HG02884 (cell line): ENCODE results near the gene MISFA.
"Not testable (repeated sequence)": the region's sequence is repeated elsewhere in the genome, so short reads cannot be mapped to it uniquely, and the experiment has no call there.

ENCODE experiments used
- ATAC-seq: cut with Tn5 transposase; IDR thresholded peaks from one replicate; pipeline ENCODE4 v1.9.1; 2021; ENCODE audit warnings: mild to moderate bottlenecking, moderate library complexity; ENCODE audit not compliant: unreplicated experiment

MISFA gene

GRCh38 chr11:18599739-18600230, at the start of gene MISFA:
TSS of gene MISFA (plus strand) at chr11:18599789. CDS start at chr11:18599929, 140 bp downstream.
- no peak for ATAC-seq

GRCh38 chr11:18563090-18563730, 36.4 kb upstream of the MISFA start:
- no peak for ATAC-seq

GRCh38 chr11:18564149-18564548, 35.4 kb upstream of the MISFA start:
- no peak for ATAC-seq

GRCh38 chr11:18566406-18566805, 33.2 kb upstream of the MISFA start:
- ATAC-seq, result no peak

GRCh38 chr11:18567081-18567480, 32.5 kb upstream of the MISFA start:
- no peak for ATAC-seq

- ATAC-seq, result no peak
Observed at GRCh38 chr11:18575361-18575760, 24.2 kb upstream of the MISFA start.

GRCh38 chr11:18578975-18579598, 20.5 kb upstream of the MISFA start:
- peak; percentile 70 for ATAC-seq

- ATAC-seq, result no peak
Observed at GRCh38 chr11:18580113-18580766, 19.3 kb upstream of the MISFA start.

- ATAC-seq, result no peak
Observed at GRCh38 chr11:18581825-18582224, 17.8 kb upstream of the MISFA start.

GRCh38 chr11:18588297-18589252, 11.0 kb upstream of the MISFA start, which contains the start of gene UEVLD:
TSS of gene UEVLD (minus strand) at chr11:18588734. CDS start at chr11:18588654, 80 bp downstream.
- peak; percentile 62 for ATAC-seq

- ATAC-seq, result no peak
Observed at GRCh38 chr11:18590571-18590970, 9.0 kb upstream of the MISFA start.

- ATAC-seq, result not testable (repeated sequence)
Observed at GRCh38 chr11:18594088-18594487, 5.5 kb upstream of the MISFA start.

GRCh38 chr11:18594999-18595749, 4.4 kb upstream of the MISFA start:
- no peak for ATAC-seq

GRCh38 chr11:18600915-18601569, 1.5 kb downstream of the MISFA start:
- no peak for ATAC-seq

GRCh38 chr11:18608376-18608775, 8.8 kb downstream of the MISFA start:
- no peak for ATAC-seq

- no peak for ATAC-seq
Observed at GRCh38 chr11:18611196-18611595, 11.6 kb downstream of the MISFA start.

- no peak for ATAC-seq
Observed at GRCh38 chr11:18612394-18612793, 12.8 kb downstream of the MISFA start.

GRCh38 chr11:18614667-18615066, 15.1 kb downstream of the MISFA start:
- ATAC-seq, result no peak

- peak; percentile 94 for ATAC-seq
Observed at GRCh38 chr11:18615628-18616392, 16.2 kb downstream of the MISFA start.
